Esophagus (tissue), 2 donors: Measurements from ENCODE around the gene KIF3C. TPM values are rescaled to one million over a fixed set of nuclear protein-coding genes. Genes with fewer than 3 reads are reported as not detected.
"Not testable (repeated sequence)": the region's sequence is repeated elsewhere in the genome, so short reads cannot be mapped to it uniquely, and the experiment has no call there.

ENCODE experiments used
- H3K27ac ChIP-seq, 2 donors: one replicate each; pipeline ENCODE4 v1.5.1; 2013; ENCODE audit warnings: low read depth in 2 of 2, mild to moderate bottlenecking in 2 of 2, inconsistent platforms in 1 of 2, low read length in 1 of 2, moderate library complexity in 1 of 2
- H3K27me3 ChIP-seq, 2 donors: one replicate each; pipeline ENCODE4 v1.6.1; 2013; ENCODE audit warnings: low read length in 2 of 2, control low read depth in 1 of 2, mild to moderate bottlenecking in 1 of 2; ENCODE audit not compliant: insufficient read depth in 2 of 2, control insufficient read depth in 1 of 2
- H3K36me3 ChIP-seq, 2 donors: one replicate each; pipeline ENCODE4 v1.6.1; 2013; ENCODE audit warnings: low read length in 1 of 2; ENCODE audit not compliant: control insufficient read depth in 2 of 2, insufficient read depth in 2 of 2
- H3K4me1 ChIP-seq, 2 donors: one replicate each; pipeline ENCODE4 v1.6.1; 2013; ENCODE audit warnings: low read length in 1 of 2; ENCODE audit not compliant: control insufficient read depth in 2 of 2, insufficient read depth in 2 of 2
- H3K4me3 ChIP-seq, 2 donors: one replicate each; pipeline ENCODE4 v1.5.1; 2013; ENCODE audit warnings: low read length in 2 of 2, mild to moderate bottlenecking in 2 of 2, low read depth in 1 of 2, moderate library complexity in 1 of 2
- H3K9me3 ChIP-seq, 2 donors: one replicate each; pipeline ENCODE4 v1.6.1; 2013; ENCODE audit warnings: mild to moderate bottlenecking in 2 of 2, low read depth in 1 of 2, low read length in 1 of 2, moderate library complexity in 1 of 2; ENCODE audit not compliant: control insufficient read depth in 2 of 2, insufficient read depth in 1 of 2
- WGBS, 2 donors: extraction: QIAGEN DNeasy Blood & Tissue Kit; methylation state at CpG; one replicate each; pipeline ENCODE4 v1.1.7; 2013; 5-methylcytosine and 5-hydroxymethylcytosine counted together
- polyA plus RNA-seq, 2 donors: library from polyadenylated mRNA; stranded (reverse); fragments of 200-250 nt; gene quantifications; one replicate each; pipeline ENCODE4 v1.2.3, GENCODE V29; 2013
- donor health status: healthy with polysubstance abuse.
- donor health status: Bipolar disorder and iron deficiency.

The KIF3C gene
- polyA plus RNA-seq, 2 donors: 0.98 to 1.0 TPM

DNA sequence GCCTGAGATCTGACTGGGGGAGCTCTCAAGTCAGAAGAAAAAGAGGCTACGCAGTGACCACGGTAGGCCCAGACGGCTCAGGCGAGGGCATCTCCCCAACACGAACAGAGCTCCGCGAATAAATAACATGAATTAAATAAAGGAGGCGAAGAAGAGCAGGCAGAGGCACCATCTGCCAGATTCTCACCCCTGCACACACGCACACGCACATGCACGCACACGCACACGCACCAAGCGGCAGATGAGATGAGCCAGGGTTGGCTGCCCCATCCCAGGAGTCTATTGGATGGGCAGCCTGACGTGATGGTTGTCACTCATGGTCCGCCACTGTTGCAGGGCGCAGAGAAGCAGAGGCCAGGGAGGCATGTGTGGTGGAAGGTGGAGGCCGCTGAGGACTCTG, 53.6 kb downstream of the KIF3C start:
- Histone ChIP-seq H3K9me3 (no peaks in the 10 kb centered on the region), H3K4me3 (no peak overlapping the region), H3K4me1 (no peaks in the 10 kb centered on the region), H3K27ac (no peak overlapping the region), H3K36me3 (peaks cover 0 to 8% of the 10 kb centered on the region in 2 donors), H3K27me3 (no peaks in the 10 kb centered on the region)
- WGBS, 2 donors: 96 to 97% methylated on average over 18 of the region's 18 CpGs

DNA sequence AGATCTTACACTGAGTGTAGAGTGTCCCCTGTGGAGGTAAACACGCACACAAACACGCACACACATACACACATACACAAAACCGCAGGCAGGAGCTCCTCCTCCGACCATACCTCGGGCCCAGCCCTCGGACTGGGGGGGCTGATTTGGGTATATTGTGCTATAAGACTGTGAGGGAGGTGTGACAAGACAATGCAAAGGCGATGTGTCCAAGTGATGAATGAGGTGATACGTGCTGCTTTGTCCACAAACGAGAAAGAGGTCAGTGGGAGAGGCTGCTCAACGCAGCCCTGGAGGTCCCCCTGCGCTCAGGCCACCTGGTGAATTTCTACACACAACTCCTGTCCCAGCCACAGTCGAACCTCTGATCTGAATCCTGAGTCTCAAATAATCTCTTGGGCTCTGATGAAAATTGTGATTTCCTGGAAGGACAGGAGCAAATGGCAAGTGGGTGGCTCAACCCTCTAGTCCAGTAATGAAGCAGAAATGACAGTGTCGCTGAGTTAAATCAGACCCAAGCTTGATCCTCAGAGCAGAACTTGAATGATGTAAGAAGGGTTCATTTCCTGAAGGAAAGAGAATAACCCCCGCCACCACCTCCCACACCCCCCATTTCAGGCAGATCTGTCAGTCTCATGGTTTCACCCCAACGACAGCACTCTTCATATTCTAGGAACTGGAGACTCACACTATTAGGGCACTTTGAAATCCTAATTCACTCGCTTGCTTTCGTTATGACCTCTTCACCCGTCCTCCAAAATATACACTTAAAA, 55.1 kb downstream of the KIF3C start:
- WGBS, 2 donors: 76 to 77% methylated on average over 18 of the region's 18 CpGs
- H3K9me3 ChIP-seq: no peaks in the 10 kb centered on the region
- H3K27ac ChIP-seq: no peak overlapping the region
- peaks cover 0 to 8% of the 10 kb centered on the region in 2 donors for H3K36me3 ChIP-seq
- H3K4me1 ChIP-seq: no peaks in the 10 kb centered on the region
- no peaks in the 10 kb centered on the region for H3K27me3 ChIP-seq
- no peak overlapping the region for H3K4me3 ChIP-seq

DNA sequence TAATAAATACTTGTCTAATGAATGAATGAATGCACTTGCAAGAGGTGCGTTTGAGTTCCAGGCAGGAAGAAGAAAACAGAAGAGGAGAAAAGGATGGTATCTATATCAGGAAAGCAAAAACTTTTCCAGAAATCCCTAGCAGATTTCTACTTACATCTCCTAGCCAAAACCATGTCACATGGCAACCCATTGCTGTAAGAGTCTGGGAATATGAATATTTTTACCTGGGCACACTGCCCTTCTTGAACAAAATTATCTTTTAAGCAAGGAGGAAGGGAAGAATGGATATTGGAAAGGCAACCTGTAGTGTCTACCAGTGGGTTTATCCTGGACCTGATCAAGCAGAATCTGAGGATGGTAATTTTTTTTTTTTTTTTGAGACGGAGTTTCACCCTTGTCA, 59.8 kb downstream of the KIF3C start:
- 70 to 86% methylated on average over 2 of the region's 2 CpGs for WGBS, 2 donors
- Histone ChIP-seq H3K9me3 (no peaks in the 10 kb centered on the region), H3K4me1 (no peaks in the 10 kb centered on the region), H3K27ac (no peak overlapping the region), H3K4me3 (no peak overlapping the region), H3K36me3 (peaks cover 0 to 1% of the 10 kb centered on the region in 2 donors), H3K27me3 (no peaks in the 10 kb centered on the region)

DNA sequence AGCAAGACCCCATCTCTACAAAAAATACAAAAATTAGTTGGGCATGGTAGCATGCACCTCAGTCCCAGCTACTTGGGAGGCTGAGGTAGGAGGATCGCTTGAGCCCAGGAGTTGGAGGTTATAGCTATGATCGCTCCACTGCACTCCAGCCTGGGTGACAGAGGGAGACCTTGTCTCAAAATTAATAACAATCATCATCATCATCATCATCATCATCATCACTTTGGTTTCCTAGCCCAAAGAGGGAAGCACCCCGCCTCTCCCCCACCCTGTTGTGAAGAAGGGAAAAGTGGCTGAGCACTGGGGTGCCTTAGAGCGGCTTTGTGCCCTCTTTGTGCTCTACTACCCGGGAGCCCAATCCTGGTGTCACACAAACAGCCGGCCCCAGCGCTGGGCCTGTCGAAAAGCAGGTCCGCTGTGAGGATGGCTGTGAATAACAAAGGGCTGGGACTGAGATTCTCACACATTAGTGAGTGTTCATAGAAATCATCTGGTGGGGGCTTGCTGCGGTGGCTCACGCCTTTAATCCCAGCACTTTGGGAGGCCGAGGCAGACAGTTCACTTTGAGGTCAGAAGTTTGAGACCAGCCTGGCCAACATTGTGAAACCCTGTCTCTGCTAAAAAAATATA, 61.4 kb downstream of the KIF3C start:
- H3K27ac ChIP-seq: no peak overlapping the region
- no peaks in the 10 kb centered on the region for H3K4me1 ChIP-seq
- 72 to 83% methylated on average over 12 of the region's 12 CpGs for WGBS, 2 donors

DNA sequence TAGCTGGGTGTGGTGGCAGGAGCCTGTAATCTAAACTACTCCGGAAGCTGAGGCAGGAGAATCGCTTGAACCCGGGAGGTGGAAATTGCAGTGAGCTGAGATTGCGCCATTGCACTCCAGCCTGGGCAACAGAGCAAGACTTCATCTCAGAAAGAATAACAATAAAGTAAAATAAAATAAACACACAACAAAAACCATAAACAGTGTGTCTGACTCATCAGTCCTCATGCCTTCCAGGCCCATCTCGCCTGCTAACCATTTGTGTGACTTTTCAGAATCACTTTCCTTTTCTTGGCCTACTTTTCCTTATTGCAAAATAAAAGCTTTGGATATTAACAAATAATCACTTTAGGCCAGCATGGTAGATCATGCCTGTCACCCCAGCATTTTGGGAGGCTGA, 62.0 kb downstream of the KIF3C start:
- Histone ChIP-seq H3K9me3 (no peaks in the 10 kb centered on the region), H3K4me3 (no peak overlapping the region), H3K27ac (no peak overlapping the region), H3K4me1 (no peaks in the 10 kb centered on the region), H3K36me3 (no peaks in the 10 kb centered on the region), H3K27me3 (no peaks in the 10 kb centered on the region)
- 81 to 84% methylated on average over 5 of the region's 5 CpGs for WGBS, 2 donors

More for the DNA sequence above, 61.4 kb downstream of the KIF3C start:
- Histone ChIP-seq H3K9me3 (no peaks in the 10 kb centered on the region), H3K36me3 (no peaks in the 10 kb centered on the region), H3K4me3 (no peak overlapping the region), H3K27me3 (no peaks in the 10 kb centered on the region)

DNA sequence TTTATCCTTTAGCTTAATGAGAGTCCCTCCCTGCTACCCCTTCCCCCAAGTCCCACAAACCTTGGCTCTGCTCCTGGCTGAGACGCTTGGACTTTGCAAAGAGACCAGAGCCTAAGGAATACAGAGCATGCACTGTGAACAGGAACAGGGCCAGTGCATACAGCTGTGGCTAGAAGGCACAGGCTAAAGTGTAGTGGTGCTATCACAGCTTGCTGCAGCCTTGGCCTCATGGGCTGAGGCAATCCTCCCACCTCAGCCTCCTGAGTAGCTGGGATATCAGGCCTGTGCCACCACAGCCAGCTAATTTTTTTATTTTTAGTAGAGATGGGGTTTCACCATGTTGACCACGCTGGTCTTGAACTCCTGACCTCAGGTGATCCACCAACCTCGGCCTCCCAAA, 64.5 kb downstream of the KIF3C start:
- Histone ChIP-seq H3K4me1 (no peaks in the 10 kb centered on the region), H3K36me3 (no peaks in the 10 kb centered on the region), H3K27ac (no peak overlapping the region), H3K9me3 (no peaks in the 10 kb centered on the region), H3K27me3 (no peaks in the 10 kb centered on the region), H3K4me3 (no peak overlapping the region)
- WGBS, 2 donors: 84 to 92% methylated on average over 3 of the region's 3 CpGs

DNA sequence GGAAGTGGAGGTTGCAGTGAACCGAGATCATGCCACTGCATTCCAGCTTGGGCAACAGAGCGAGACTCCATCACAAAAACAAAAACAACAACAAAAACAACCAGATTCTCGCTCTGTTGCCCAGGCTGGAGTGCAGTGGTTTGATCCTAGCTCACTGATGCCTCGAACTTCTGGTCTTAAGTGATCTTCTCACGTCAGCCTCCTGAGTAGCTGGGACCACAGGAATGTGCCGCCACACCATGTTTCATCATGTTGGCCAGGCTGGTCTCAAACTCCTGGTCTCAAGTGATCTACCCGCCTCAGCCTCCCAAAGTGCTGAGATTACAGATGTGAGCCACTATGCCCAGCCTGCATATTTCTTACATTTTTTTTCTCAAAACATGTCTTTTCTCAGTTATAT, 64.9 kb downstream of the KIF3C start:
- H3K27ac ChIP-seq, H3K4me1 ChIP-seq, H3K27me3 ChIP-seq, H3K9me3 ChIP-seq, H3K4me3 ChIP-seq, H3K36me3 ChIP-seq: not testable (repeated sequence)
- 86 to 89% methylated on average over 7 of the region's 7 CpGs for WGBS, 2 donors

DNA sequence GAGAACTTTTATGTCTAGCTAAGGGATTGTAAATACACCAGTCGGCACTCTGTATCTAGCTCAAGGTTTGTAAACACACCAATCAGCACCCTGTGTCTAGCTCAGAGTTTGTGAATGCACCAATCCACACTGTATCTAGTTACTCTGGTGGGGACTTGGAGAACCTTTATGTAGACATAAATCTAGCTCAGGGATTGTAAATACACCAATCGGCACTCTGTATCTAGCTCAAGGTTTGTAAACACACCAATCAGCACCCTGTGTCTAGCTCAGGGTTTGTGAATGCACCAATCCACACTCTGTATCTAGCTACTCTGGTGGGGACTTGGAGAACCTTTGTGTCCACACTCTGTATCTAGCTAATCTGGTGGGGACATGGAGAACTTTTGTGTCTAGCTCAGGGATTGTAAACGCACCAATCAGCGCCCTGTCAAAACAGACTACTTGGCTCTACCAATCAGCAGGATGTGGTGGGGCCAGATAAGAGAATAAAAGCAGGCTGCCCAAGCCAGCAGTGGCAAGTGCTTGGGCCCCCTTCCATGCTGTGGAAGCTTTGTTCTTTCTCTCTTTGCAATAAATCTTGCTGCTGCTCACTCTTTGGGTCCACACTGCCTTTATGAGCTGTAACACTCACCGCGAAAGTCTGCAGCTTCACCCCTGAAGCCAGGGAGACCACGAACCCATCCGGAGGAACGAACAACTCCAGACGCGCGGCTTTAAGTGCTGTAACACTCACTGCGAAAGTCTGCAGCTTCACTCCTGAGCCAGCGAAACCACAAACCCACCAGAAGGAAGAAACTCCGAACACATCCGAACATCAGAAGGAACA, 66.1 kb downstream of the KIF3C start:
- not testable (repeated sequence) for H3K9me3 ChIP-seq, H3K4me3 ChIP-seq, H3K27ac ChIP-seq, H3K27me3 ChIP-seq, H3K4me1 ChIP-seq, H3K36me3 ChIP-seq
- 62 to 77% methylated on average over 16 of the region's 16 CpGs for WGBS, 2 donors

DNA sequence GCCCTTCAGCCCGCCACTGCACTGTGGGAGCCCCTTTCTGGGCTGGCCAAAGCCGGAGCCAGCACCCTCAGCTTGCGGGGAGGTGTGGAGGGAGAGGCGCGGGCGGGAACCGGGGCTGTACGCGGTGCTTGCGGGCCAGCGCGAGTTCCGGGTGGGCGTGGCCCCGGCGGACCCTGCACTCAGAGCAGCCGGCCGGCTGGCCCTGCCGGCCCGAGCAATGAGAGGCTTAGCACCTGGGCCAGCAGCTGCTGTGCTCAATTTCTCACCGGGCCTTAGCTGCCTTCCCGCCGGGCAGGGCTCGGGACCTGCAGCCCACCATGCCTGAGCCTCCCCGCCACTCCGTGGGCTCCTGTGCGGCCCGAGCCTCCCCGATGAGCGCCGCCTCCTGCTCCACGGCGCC, 66.9 kb downstream of the KIF3C start:
- H3K4me3 ChIP-seq, H3K27me3 ChIP-seq, H3K4me1 ChIP-seq, H3K36me3 ChIP-seq, H3K9me3 ChIP-seq, H3K27ac ChIP-seq: not testable (repeated sequence)
- WGBS, 2 donors: 91 to 96% methylated on average over 22 to 33 of the region's 33 CpGs
